Measurements from ENCODE around the gene ESPN.

- TF ChIP-seq POLR2A (IDR thresholded peaks at IDR 0.05; ENCODE audit: low read depth) = no peak
- TF ChIP-seq, protein P1, sequence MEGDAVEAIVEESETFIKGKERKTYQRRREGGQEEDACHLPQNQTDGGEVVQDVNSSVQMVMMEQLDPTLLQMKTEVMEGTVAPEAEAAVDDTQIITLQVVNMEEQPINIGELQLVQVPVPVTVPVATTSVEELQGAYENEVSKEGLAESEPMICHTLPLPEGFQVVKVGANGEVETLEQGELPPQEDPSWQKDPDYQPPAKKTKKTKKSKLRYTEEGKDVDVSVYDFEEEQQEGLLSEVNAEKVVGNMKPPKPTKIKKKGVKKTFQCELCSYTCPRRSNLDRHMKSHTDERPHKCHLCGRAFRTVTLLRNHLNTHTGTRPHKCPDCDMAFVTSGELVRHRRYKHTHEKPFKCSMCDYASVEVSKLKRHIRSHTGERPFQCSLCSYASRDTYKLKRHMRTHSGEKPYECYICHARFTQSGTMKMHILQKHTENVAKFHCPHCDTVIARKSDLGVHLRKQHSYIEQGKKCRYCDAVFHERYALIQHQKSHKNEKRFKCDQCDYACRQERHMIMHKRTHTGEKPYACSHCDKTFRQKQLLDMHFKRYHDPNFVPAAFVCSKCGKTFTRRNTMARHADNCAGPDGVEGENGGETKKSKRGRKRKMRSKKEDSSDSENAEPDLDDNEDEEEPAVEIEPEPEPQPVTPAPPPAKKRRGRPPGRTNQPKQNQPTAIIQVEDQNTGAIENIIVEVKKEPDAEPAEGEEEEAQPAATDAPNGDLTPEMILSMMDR (IDR thresholded peaks at IDR 0.05) = no peak
- TF ChIP-seq POLR2AphosphoS5 (IDR thresholded peaks at IDR 0.05) = no peak
- TF ChIP-seq EP300 (IDR thresholded peaks at IDR 0.05) = no peak
These were observed 48.6 kb downstream of the ESPN start for GRCh38 chr1:6473156-6473555.
